NCI-H2227 (cell line): ENCODE measurements around the gene FBXW11.
A peak's percentile ranks its signal among the peaks of the same experiment; 100 is the strongest.

Experiments used
- DNase-seq: peaks from one replicate; lab custom pipeline; 2025; ENCODE audit not compliant: unreplicated experiment; lab: John Stamatoyannopoulos, UW

Gene FBXW11

DNA sequence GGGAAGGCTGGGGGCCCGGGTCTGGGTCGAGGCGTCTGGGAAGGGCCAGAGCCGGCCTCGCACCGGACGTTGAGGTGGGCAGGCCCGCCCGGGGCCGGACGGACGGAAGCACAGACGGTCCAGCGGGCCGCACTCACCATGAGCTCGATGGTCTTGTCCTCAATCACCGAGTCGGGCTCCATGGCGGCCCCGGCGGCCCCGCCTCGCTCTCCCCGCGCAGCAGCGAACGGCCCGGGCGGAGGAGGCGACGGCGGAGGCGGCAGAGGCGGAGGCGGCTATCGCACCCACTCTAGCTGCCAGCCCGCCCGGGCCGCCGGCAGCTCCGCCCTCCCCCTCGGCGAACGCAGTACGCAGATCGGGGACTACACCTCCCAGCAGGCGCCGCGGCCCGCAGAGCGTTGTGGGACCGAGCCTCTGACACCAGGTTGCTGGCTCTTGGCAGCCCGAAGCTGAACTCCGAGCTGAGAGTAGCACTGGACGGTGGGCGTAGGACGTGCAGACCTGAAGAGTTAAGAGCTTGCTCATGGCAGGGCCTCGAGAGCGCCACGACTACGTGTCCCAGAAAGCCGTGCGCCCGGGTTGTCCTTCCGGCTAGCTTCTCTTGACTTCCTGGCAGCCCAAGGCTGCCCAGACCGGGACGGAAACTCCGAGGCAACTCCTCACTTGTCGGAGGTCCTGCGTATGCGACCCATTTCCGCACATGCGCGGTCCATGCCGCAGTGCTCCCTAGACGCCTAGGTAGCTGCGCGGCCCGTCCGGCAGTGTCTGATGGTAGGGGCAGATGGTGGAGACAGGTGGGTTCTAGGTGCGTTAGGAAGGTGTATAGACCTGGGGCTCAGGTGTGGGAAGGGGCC lies at the start of gene FBXW11:
FBXW11 (minus strand) TSS at position 318 of the 854 bp plus-strand sequence; CDS start at position 182, 136 bp downstream.
- peak; percentile 95 for DNase-seq

DNA sequence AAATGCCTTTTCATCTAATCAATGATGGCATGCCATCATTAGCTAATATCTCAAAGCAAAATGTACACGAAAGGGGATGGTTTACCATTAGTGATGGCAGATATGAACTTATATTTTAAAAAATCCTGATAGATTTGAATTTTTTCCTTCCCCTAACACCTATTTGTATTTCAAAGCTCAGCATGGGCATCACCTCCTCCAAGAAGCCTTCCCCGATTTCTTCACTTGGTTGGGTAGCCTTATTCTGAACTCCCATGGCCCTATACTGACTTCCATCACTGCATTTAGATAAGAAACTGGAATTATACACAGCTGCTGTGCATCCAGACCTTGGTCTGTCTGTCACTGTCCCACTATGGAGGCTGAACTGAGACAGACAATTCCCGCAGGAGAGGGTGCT lies 49.6 kb upstream of the FBXW11 start:
- DNase-seq, result no peak

DNA sequence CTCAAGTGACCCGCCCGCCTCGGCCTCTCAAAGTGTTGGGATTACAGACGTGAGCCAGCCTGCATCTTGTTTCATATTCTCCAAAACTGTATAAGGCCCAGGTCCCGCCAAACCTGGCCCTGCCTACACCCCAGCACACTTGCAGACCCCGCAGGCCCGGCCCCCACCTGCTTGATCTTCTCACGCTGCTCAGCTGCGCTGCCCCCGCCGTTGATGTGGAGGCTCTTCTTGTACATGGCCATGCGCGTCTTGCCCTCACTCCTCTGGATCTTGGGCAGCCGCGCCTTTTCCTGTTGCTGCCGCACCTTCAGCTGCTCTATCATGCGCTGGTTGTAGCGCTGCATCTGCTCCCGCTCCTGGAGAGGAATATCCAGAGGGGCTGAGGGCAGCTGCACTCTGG lies 49.0 kb upstream of the FBXW11 start:
- no peak for DNase-seq

DNA sequence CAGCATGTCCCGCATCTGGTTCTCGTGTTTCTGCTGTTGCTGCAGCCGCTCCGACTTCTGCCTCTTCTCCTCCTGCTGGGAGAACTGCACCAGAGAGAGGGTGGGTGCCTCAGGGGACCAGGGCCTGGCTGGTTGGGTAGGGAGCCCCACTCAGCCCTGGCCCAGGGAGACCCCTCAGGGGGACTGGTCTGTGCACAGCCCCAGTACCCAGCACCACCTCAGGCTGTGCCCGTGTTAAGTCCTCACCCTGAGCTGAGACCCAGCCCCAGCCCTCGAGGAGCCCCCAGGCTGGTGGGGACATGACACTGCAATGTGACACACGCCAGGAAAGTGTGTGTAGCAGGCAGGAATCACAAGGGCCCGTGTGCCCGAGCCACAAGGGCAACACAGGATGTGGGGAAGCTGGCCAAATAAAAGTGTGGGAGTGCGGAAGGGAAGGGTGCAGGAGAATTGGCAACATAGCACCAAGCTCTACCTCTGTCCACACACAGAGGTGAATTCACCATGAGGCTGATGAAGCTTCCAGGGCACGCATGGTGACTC lies 48.2 kb upstream of the FBXW11 start:
- DNase-seq, result no peak

DNA sequence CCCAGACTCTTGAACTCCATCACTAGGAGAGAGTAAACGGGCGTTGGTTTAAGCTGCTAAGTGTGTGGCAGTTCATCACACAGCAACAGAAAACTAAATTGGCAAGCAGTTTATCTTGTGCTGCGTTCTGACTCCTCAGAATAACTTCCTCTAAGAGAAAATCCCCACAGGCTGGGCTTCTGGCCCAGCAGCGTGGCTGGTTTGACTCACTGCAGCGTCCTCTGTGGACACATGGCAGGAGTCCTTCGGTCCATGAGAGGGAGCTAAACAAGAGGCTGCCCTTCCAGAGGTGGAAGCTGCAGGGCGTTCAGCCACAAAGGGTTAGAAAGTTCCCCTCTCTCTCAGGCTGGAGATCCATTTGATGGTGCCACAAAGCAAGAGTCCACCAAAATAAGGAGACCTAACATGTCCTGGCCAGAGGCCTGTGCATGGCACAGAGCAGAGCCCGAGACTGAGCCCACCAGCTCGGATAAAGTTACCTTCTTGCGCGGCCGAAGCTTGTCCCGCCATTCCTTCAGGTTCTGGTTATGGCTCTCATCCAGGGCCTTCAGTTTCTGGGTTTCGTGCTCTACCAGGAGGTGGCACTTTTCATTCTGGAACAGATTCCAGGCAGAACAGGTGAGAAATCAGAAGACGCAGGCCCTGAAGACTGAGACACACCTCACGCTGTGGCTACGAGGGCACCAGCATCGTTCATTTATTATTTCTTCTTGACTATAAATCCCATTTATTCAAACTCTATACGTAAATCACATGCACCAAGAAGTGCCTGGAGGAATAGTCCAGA lies 46.2 kb upstream of the FBXW11 start:
- DNase-seq, result no peak

DNA sequence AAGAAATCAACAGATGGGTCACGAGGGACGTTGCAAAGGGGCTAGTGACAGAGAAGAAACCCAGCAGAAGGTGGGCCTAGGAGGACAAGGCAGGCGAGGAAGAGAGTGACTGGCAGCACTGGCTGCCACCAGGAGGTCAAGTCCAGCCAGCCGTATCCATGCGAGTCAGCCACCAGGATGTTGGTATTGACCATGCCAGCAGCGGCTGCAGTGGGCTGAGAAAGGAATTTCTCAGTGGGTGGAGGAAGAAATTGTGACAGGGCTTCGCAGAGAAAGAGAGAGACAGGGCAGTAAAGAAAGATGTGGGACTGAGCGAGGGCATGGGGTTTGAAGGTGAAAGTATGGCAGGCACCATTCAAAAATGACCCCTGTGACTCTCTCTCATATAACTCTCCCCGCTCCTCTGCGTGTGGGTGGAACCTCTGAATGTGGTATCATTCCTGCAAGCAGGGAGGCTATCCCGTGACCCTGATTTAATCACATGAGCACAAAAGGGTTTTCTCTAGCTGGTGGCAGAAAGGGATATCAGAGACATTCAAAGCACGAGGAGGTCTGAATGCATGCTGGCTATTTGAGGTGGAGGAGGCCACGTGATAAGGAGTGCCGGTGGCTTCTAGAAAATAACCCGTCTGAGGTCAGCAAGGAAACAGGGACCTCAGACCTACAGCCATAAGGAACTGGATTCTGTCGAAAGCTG lies 45.4 kb upstream of the FBXW11 start:
- DNase-seq, result no peak

DNA sequence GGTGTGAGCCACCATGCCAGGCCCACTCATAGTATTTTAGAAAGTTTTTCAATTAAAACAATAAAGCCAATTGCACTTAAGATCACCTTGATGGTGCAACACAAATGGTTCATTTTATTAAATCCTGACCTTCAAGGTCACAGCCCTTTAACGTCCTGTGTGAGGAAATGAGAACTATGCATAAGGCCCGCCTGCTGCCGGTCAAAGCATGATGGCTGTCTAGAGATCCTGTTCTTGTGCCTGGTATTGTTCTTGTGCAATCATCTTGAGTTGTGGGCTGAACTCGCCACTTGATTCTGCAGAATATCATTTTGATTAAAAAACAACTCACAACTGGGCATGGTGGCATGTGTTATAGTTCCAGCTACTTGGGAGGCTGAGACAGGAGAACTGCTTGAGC lies 43.6 kb upstream of the FBXW11 start:
- no peak for DNase-seq

DNA sequence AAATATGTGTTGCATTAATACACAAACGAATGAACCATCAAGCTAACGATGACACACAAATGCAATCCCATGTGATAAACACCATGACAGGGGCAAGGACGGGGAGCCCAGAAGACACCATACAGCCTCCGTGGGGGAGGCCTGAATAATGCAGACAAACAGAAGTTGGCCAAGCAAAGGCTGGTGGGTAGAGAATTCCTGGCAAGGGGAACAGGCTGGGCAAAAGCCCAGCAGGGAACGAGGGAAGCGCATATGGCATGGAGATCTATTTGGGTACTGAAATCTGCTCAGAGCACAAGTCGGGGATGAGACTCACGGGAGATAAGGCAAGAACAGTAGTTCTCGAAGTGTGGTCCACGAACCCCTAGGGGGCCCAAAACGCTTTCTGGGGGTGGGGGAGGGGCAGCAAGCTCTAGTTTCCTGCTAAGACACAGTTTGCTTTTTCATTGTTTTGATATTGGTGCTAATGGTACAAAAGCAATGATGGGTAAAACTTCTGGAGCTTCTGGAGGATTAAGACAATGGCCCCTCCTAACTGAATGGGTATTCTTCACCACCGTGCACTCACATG lies 42.9 kb upstream of the FBXW11 start:
- no peak for DNase-seq

DNA sequence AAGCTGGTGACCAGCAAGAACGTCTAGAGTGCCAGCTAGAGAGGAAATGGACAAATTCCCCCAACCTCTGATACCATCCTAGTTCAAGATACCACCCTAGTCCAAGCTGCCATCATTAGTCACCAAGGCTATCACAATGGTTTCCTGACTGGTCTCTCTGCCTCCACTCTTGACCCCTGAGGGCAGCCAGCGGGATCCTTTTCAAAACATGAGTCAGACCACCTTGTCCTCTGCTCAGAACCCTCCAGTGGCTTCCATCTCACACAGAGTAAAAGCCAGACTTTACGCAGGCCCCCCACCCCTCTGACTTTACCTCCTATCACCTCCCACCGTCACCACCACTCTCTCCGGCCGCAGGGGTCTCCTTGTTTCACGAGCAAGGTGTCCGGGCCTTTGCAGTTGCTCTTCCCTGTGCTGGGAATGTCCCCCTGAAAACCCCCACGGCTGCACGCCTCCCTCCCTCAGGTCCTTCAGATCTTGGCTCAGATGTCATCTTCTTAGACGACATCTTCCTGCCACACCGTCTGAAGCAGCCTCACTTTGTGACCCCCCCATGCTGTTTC lies 42.2 kb upstream of the FBXW11 start:
- DNase-seq, result no peak

DNA sequence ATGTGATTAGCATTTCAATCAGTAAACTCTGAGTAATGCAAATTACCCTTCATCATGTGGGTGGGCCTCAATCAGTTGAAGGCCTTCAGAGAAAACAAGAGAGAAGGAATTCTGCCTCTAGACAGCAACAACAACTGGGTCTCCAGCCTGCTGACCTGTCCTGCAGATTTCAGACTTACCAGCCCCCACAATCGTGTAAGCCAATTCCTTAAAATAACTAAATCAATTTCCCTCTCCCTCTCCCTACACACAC lies 41.7 kb upstream of the FBXW11 start:
- DNase-seq, result no peak

DNA sequence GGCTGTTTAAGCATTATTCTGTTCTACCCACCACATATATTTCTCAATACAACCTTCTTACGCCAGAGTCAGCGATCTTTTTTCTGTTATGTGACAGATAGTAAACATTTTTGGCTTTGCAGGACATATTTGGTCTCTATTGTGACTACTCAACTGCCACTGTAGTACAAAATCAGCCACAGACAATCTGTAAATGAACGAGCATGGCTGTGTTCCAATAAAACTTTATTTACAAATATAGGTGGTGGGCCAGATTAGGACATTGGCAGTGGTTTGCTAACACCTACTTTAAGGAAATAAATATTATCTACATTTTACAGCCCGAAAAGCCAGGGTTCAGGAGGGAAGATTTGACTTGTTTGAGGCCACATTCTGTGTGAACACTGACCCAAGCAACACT lies 40.2 kb upstream of the FBXW11 start:
- DNase-seq, result no peak

DNA sequence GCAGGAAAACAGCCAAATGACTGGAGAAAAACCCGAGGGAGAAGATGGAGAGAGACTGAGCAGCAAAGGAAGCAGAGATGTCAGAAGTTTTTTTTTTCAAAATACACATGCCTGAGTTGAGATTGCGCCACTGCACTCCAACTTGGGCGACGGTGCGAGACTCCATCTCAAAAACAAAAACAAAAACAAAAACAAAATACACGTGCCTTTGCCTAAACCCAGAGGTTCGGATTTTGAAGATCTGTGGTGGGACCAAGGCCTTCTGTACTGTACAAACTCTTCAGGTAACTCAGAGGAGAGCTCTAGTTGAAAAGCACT lies 38.8 kb upstream of the FBXW11 start:
- no peak for DNase-seq

DNA sequence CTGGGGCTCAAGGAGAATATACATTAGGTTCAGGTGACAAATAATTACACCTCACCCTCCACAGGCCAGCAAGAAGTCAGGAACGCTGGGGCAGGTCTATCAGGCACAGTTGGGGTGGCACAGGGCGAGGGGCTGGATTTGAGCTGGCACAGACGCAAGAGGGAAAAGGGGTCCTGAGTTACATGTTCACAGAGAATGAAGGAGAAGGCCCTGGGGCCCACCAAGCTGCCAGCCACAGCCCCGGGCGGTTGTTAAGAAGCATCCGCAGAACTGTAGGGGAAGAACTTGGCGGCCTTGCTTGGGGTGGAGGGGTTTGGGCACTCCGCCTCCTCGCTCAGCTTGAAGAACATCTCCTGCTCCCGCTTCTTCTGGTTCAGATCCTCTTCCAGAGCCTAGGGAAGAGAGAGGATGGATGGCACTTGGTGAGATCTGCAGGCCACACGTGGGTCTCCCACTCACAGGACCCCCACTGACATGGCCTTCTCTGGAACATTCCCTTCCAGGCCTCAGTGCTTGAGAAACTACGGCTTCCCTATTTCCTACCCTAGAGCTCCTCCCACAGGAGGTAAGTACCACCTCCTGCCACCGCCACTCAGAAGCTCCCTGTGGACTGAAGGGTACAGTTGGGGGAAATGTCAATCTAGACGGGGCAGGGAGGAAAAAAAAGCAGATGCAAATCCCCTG lies 38.3 kb upstream of the FBXW11 start:
- no peak for DNase-seq

DNA sequence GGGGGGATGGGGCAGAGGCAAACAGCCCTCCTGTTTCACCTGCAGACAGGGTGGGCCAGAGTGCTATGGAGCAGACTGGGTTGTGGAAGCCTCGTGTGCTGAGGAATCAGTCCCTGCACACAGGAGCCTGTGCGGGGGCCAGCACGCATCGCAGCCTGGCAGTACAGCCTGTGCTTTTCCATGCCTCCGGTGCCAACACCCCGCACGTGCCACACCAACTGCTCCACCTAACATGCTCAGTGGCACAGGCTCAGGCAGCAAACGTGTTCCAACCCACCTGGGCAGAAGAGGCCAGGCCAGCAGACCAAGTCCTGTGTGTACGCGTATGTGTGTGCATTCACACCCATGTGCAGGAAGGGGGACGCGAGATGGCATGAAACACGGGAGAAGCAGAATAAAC lies 37.4 kb upstream of the FBXW11 start:
- DNase-seq, result no peak

DNA sequence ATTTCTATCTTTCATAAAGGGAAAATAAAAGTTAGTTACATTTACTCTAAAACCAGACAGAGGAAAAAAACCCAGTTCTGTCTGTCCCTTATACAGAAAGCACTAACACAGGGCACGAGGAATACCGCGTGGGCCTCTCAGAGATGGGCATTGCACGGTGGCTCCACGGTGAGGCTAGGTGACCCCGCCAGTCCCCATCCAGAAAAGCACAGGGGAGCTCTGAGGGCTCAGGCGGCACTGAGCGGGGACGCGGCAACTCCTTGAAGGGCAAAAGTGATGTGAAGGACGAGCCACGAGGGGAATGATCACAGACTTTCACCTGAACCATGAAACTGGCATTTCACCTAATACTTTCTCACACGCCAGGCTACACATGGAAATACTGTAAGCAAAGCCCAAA lies 35.7 kb upstream of the FBXW11 start:
- DNase-seq, result no peak

DNA sequence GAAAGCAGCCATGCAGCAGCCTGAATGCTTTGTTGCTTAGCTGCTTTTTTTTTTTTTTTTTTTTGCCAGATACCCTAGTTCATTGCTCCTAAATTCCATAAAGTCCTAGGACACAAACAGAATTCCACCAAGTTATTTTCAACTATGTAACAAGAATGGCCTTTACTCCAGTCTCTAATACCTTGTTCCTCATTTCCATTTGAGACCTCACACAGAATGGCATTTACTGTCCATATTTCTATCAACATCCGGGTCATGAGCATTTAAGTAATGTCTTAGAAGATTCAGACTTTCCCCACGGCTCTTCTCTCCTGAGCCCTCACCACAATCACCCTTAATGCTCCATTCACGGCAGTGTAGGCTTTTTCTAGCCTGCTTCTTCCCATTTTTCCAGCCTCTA lies 31.7 kb upstream of the FBXW11 start:
- DNase-seq, result no peak

DNA sequence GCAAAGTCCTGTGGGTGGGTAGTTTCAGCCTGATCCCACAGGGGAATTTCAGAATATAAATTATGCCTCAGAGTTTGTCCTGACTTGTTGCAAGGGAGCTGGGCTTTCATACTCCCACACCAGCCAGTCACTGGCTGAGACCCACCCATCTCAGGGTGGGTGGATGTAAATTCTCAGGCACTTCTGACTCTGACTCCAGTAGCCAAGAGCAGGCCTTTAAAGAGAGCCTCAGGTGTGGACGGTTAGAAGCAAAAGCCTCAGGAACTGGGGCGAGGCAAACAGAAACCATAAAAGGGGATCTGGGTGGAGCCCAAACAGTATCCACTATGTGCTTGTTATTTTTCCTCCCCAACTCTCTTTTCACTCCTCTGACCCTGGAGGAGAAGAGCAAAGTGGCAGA lies 28.6 kb upstream of the FBXW11 start:
- DNase-seq, result no peak

DNA sequence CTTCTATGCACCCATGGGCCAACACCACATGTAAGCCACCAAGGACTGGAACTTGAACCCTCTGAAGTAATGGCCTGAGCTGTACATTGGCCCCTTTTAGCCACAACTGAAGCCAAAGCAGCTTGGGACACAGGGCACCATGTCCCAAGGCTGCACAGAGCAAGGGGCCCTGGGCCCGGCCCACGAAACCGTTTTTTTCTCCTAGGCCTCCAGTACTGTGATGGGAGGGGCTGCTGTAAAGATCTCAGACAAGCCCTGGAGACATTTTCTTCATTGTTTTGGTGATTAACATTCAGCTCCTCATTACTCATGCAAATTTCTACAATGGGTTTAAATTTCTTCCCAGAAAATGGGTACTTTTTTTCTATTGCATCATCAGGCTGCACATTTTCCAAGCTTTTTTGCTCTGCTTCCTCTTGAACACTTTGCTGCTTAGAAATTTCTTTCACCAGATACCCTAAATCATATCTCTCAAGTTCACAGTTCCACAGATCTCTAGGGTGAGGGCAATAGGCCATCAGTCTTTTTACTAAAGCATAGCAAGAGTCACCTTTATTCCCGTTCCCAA lies 25.5 kb upstream of the FBXW11 start:
- DNase-seq, result no peak

DNA sequence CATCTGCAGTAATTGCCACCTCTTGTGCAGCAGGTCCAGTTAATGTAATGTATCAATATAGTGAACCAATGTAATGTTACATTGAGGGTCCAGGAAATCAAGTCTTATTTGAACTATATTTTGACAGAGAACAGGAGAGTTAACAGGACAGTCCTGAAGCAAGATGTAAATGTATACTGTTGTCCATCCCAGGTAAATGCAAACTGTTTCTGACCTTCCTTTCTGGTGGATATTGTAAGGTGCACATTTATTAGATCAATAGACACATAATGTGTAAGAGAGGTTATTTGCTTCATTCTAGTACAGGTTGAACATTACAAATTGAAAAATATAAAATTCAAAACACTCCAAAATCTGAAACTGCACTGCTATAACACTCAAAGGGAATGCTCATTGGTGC lies 23.4 kb upstream of the FBXW11 start:
- no peak for DNase-seq

DNA sequence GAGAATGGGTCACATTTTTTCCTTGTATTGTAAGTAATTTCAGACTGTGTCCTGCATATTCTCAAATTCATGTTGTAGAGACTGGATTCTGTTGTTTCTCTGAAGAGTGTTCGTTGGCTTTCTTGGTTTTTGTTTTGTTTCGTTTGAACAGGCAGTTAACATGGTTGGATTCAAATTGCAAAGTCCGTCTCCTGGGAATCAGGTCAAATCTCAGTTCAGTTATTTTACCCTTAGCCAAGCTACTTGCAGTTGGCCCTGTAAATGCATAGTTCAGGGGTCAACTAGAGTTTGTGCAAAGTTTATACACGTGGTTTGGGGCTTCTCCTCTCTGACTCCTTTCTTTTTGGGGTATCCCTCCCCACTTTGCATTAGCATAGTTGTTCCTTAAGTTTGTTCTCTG lies 21.7 kb upstream of the FBXW11 start:
- DNase-seq, result no peak
